A673 (cell line): ENCODE data around the gene GSTM1. TPM values are rescaled to one million over a fixed set of nuclear protein-coding genes. Genes with fewer than 3 reads are reported as not detected.

Experiments used
- BruUV-seq: library from RNA; stranded (reverse); fragments of 400-500 nt; replicated peaks from 2 replicates; lab custom pipeline; 2021; lab: Mats Ljungman, UMichigan
- CTCF ChIA-PET: fragments of 300-600 bp; sonication (Branson Sonifier 250); formaldehyde crosslinking; loops from one replicate; lab custom pipeline; 2022; ENCODE audit warnings: antibody characterized with exemption; lab: Charles Lee
- POLR2A ChIA-PET: fragments of 300-600 bp; sonication (Branson Sonifier 250); formaldehyde crosslinking; loops from one replicate; lab custom pipeline; 2022; ENCODE audit warnings: antibody characterized with exemption; ENCODE audit not compliant: low non-redundant PET; lab: Charles Lee
- DNase-seq: peaks from one replicate; pipeline ENCODE4 v3.0.0-alpha.2; 2015; ENCODE audit warnings: low spot score
- H3K27ac ChIP-seq: fragments of 200-600 bp; sonication (generic); 2 replicates; pipeline ENCODE4 v1.5.1; 2016; ENCODE audit warnings: mixed run types, low read depth, mild to moderate bottlenecking, mixed read lengths, antibody characterized with exemption, low read length; ENCODE audit not compliant: poor library complexity, severe bottlenecking
- H3K27me3 ChIP-seq: fragments of 200-600 bp; sonication (generic); replicated peaks from 2 replicates; pipeline ENCODE4 v1.6.1; 2017; ENCODE audit warnings: mixed run types, low read depth, mild to moderate bottlenecking, mixed read lengths, antibody characterized with exemption, low read length; ENCODE audit not compliant: insufficient read depth, poor library complexity
- H3K36me3 ChIP-seq: fragments of 200-600 bp; sonication (generic); 2 replicates; pipeline ENCODE4 v1.6.1; 2016; ENCODE audit warnings: mixed run types, mild to moderate bottlenecking, mixed read lengths, antibody characterized with exemption, low read length; ENCODE audit not compliant: insufficient read depth, poor library complexity, severe bottlenecking
- H3K4me1 ChIP-seq: fragments of 200-600 bp; sonication (generic); 2 replicates; pipeline ENCODE4 v1.6.1; 2017; ENCODE audit warnings: mixed run types, mild to moderate bottlenecking, mixed read lengths, antibody characterized with exemption, low read length; ENCODE audit not compliant: insufficient read depth, poor library complexity, severe bottlenecking
- H3K4me3 ChIP-seq: fragments of 200-600 bp; sonication (generic); 2 replicates; pipeline ENCODE4 v1.5.1; 2016; ENCODE audit warnings: low read depth, mixed run types, mild to moderate bottlenecking, mixed read lengths, low read length; ENCODE audit not compliant: poor library complexity, severe bottlenecking
- H3K9me3 ChIP-seq: fragments of 200-600 bp; sonication (generic); 2 replicates; pipeline ENCODE4 v1.6.1; 2016; ENCODE audit warnings: mixed run types, low read depth, mild to moderate bottlenecking, mixed read lengths, antibody characterized with exemption, low read length; ENCODE audit not compliant: poor library complexity, severe bottlenecking
- CTCF ChIP-seq: fragments of 300-800, 200-600 bp; sonication (generic); conservative IDR thresholded peaks from 2 replicates; pipeline ENCODE4 v1.5.1; 2017; ENCODE audit warnings: low read depth, mild to moderate bottlenecking, antibody characterized with exemption, low read length, moderate library complexity, mixed read lengths
- EZH2 ChIP-seq: fragments of 200-600 bp; sonication (generic); IDR thresholded peaks from 2 replicates; pipeline ENCODE4 v1.6.1; 2017; ENCODE audit warnings: borderline replicate concordance, low read depth, mild to moderate bottlenecking, mixed read lengths, antibody characterized with exemption, low read length; ENCODE audit not compliant: poor library complexity, severe bottlenecking
- intact Hi-C: fragments of 100-400 bp; cut with micrococcal nuclease; formaldehyde crosslinking; loops from one replicate; pipeline ENCODE4 v1.10.0; 2022; ENCODE audit not compliant: unreplicated experiment
- total RNA-seq: library from RNA; stranded (reverse); gene quantifications from 2 replicates; pipeline ENCODE4 v1.2.3, GENCODE V29; 2021

GSTM1 gene
- total RNA-seq, 1 experiment from 2014 or later = 166 TPM

GRCh38 chr1:109725510-109725909 is 37.9 kb downstream of the GSTM1 start:
- no peak for TF ChIP-seq EZH2
- TF ChIP-seq CTCF = no peak
- intact Hi-C loops = no loop called here
- POLR2A ChIA-PET = no interaction called here

GRCh38 chr1:109726007-109726406 is 38.4 kb downstream of the GSTM1 start:
- no peak for DNase-seq
- ChIA-PET CTCF (no interaction called here), POLR2A (no interaction called here)
- Histone ChIP-seq H3K4me1 (peaks cover 10% of the 10 kb centered on the region), H3K27ac (no peak overlapping the region), H3K4me3 (no peak overlapping the region), H3K36me3 (no peaks in the 10 kb centered on the region), H3K27me3 (no peaks in the 10 kb centered on the region), H3K9me3 (no peaks in the 10 kb centered on the region)
- BruUV-seq = no TSS peak
- intact Hi-C loops = no loop called here
- TF ChIP-seq CTCF = no peak
- TF ChIP-seq EZH2 = no peak

More at GRCh38 chr1:109725510-109725909, 37.9 kb downstream of the GSTM1 start:
- peaks cover 5% of the 10 kb centered on the region for H3K4me1 ChIP-seq
- no peaks in the 10 kb centered on the region for H3K27me3 ChIP-seq
- CTCF ChIA-PET = no interaction called here
- H3K36me3 ChIP-seq = no peaks in the 10 kb centered on the region
- no peak overlapping the region for H3K4me3 ChIP-seq
- no peaks in the 10 kb centered on the region for H3K9me3 ChIP-seq
- H3K27ac ChIP-seq = no peak overlapping the region
- BruUV-seq = no TSS peak
- no peak for DNase-seq

GRCh38 chr1:109726728-109727373 is 39.2 kb downstream of the GSTM1 start:
- H3K27ac ChIP-seq = no peak overlapping the region
- TF ChIP-seq EZH2 = no peak
- TF ChIP-seq CTCF = no peak
- H3K27me3 ChIP-seq = no peaks in the 10 kb centered on the region
- H3K4me3 ChIP-seq = no peak overlapping the region
- intact Hi-C loops = no loop called here
- H3K4me1 ChIP-seq = peaks cover 13% of the 10 kb centered on the region
- POLR2A ChIA-PET = no interaction called here
- DNase-seq = no peak
- H3K9me3 ChIP-seq = no peaks in the 10 kb centered on the region
- no TSS peak for BruUV-seq
- CTCF ChIA-PET = no interaction called here
- no peaks in the 10 kb centered on the region for H3K36me3 ChIP-seq
